GM20431 (cell line): ENCODE data around the gene CCDC13.
"Not testable (repeated sequence)": the region's sequence is repeated elsewhere in the genome, so short reads cannot be mapped to it uniquely, and the experiment has no call there.

ENCODE experiments used
- in situ Hi-C: fragments of 300-500 bp; cut with MseI, MboI; formaldehyde crosslinking; loops from one replicate; pipeline ENCODE4 v1.15.0; 2020; ENCODE audit warnings: low sequenced_read_pairs; ENCODE audit not compliant: unreplicated experiment

The CCDC13 gene

DNA sequence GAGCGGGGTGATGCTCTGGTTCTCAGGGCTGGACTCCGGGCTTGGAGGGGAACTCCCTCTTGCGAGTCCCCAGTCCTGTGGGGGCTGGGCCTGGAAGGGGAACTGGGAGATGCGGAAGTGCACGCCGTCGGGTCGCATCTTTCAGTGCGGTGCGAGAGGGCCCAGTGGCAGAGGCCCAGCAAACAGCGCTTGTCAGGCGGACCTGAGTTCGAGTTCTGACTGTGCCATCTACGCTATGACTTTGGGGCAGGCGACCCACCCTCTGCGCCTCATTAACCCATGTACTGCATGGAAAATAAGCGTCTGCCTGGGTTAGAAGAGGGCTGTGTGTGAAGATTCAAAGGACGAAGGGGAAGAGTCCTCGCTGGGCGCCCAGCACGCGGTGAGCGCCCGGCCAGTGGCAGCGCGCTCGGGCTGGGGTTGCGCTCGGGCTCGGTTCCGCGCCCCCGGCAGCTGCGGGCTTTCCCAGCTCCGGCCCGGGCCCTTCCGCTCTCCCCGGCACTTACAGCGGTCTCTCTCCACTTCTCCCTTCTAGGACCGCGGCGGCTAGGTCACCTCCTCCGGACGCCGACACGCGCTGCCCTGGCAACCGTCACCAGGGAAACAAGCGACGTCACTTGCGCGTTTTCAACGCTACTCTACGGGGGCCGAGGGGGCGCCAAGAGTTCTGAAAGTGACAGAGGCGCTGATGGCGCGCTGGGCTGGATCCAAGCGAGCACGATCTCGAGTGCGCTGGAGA, at the start of gene CCDC13:
CCDC13 (minus strand) TSS at position 584 of the 739 bp plus-strand sequence. CDS start 14,908 bp downstream, outside the sequence.
- in situ Hi-C loops = no loop called here

- in situ Hi-C loops = no loop called here
These were observed 49.8 kb upstream of the CCDC13 start for GRCh38 chr3:42822828-42823227.

- in situ Hi-C loops = no loop called here
These were observed 47.6 kb upstream of the CCDC13 start for GRCh38 chr3:42820746-42821051.

DNA sequence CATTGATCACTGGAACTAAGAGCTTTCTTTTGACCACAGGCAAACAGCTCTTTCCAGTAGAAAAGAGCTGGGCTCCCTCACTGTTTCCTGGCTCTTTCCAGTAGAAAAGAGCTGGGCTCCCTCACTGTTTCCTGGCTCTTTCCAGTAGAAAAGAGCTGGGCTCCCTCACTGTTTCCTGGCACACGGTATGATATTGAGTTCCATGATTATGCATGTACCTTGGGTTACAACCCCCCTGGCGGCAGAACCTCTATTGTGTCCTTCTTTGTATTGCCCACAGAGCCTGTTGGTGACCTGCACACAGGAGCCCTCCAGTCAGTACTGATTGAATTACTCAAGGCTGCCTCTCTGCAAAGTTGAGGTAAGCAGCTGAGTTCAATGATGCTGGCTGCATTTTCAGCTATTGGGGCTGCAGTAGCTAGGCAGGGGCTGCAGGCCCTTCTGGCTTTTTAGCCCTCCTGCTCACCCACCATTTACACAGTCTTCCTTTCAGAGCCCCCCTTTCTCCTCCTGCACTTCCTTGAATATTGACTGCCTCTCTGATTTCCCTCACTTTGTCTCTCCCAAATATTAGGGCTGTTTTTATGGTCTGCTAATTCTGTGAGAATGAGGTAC, 46.4 kb upstream of the CCDC13 start:
- in situ Hi-C loops = no loop called here

DNA sequence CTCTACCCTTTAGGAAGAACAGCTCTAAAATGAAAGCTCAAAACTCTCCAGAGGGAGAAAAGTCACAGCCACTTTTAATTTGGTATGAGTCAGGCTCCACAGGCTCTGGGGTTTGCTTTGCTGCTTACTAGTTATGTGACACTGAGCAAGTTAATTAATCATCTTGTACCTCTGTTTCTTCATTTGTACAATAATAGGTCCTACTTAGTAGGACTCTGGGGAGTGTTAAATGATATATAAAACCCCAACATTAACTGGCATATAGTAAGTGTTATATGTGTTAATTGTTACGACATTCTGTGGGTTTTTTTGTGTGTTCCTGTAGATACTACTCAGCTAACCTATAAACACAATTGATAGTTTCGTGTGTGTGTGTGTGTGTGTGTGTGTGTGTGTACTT, 42.8 kb upstream of the CCDC13 start:
- in situ Hi-C loops = no loop called here

GRCh38 chr3:42814914-42815507, 42.0 kb upstream of the CCDC13 start:
- in situ Hi-C loops = no loop called here

DNA sequence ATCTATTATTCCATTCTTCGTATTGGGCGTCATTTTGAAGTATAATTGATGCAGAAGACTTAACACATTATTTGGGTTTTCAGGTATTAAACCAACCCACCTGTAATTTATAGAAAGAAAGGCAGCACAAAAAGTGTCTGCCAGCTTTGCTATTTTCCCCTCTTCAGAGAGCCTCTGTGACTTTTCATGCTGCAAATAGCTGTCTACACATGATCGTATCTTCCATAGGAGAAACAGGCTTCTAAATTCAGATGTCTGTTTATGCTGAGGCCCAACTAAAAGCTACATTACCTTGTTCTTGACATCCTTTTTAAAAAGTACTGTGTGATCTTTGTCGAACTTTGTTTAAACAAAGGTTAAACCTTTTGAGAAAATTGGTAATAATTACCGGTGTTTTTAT, 41.2 kb upstream of the CCDC13 start:
- in situ Hi-C loops = no loop called here

DNA sequence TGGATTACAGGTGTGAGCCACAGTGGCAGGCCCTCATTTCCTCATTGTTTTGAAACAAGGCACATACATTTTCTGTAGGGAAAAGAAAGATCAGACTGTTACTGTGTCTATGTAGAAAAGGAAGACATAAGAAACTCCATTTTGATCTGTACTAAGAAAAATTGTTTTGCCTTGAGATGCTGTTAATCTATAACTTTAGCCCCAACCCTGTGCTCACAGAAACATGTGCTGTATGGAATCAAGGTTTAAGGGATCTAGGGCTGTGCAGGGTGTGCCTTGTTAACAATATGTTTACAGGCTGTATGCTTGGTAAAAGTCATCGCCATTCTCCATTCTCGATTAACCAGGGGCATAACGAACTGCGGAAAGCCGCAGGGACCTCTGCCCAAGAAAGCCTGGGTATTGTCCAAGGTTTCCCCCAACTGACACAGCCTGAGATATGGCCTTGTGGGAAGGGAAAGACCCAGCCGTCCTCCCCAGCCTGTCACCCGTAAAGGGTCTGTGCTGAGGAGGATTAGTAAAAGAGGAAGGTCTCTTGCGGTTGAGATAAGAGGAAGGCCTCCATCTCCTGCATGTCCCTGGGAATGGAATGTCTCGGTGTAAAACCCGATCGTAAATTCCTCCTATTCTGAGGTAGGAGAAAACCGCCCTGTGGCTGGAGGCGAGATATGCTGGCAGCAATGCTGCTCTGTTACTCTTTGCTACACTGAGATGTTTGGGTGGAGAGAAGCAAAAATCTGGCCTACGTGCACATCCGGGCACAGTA, 38.2 kb upstream of the CCDC13 start:
- in situ Hi-C loops = not testable (repeated sequence)

- in situ Hi-C loops = not testable (repeated sequence)
These were observed 37.7 kb upstream of the CCDC13 start for GRCh38 chr3:42810706-42811105.

DNA sequence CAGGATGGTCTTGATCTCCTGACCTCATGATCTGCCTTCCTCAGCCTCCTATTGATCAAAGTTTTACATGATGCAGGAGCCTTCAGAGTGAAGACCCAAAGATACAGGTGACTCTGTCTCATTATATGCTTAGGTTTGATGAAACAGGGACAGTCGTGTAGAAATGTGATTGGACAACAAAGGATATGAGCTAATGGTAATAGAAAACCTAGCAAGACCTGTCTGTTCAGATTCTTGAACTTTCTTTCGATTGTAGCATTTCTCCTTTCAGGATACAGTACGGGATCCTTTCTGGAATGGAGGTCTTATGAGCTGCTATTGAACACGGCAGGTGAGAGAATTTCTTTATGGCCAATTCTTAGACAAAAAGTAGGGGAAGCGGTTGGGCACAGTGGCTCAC, 36.1 kb upstream of the CCDC13 start, which contains the start of gene ACKR2:
ACKR2 (plus strand) TSS at position 244 of the 400 bp plus-strand sequence. CDS start 55,058 bp downstream, outside the sequence.
- in situ Hi-C loops = no loop called here

GRCh38 chr3:42807929-42808328, 34.9 kb upstream of the CCDC13 start:
- in situ Hi-C loops = no loop called here

DNA sequence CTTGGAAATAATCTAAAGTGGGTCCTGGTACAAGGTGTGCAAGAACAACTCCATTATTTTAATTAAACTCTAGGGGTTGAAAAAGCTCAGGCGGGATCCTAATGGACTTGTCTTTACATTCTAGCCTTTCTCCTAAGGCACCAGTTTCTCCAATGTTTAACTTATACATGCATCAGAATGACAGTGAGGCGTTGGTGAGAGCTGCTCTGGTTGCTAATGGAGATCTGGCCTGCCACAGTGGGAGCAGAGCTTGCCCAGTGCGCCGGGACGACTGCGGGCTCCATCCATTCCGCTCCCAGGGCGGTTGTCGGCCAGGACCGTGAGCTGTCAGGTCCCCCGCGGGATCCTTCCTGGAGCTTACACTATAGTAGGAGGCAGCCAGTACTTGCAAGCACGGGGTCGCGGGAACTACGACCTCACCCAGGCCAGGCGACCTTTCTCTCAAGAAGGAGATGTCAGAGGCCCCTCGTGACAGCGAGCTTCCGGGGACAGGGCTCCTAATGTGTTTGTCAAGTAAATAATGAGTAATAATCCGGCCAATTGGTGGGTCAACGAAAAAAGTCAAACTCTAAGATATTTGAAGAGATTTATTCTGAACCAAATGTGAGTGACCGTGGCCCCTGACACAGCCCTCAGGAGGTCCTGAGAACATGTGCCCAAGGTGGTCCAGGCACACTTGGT, 32.2 kb upstream of the CCDC13 start:
- in situ Hi-C loops = no loop called here

- in situ Hi-C loops = no loop called here
These were observed 31.7 kb upstream of the CCDC13 start for GRCh38 chr3:42804831-42805132.

DNA sequence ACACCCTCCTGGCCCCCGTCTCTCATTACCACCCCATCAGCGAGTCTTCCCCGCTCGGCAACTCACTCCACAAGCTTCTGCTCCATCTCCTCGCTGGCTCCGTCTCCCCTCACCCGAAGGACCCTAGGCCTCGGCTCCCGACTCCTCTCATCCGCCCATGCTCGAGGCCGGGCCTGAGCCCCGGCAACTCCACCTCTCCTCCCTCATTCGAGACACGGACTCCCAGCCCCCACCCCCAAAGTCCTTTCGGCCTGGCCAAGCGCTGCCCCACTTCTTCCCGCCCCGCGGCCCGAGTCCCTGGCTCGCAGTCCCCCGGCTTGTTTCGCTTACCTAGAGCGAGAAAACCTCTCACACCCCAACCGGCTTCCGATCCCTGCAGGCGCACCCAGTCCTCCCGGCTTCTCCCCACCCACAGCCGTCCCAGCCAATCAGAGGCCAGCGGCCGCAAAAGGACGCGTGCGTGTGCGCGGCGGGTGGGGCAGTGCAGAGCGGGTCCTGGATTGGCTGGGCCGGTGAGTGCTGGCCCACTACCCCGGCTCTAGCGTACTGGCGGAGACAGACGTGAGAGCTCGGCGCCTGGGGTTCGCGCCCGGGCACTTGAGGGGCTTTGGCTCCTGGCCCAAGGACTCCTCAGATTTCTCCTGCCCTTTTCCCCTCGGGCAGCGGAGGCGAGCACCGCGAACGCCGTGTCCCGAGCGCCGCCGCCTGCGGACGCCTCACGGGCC, 31.2 kb upstream of the CCDC13 start, which contains the start of gene HIGD1A:
HIGD1A (minus strand) TSS at position 385 of the 725 bp plus-strand sequence. CDS start 10,237 bp downstream, outside the sequence.
- in situ Hi-C loops = no loop called here

GRCh38 chr3:42803414-42804105, 30.5 kb upstream of the CCDC13 start:
- in situ Hi-C loops = no loop called here

DNA sequence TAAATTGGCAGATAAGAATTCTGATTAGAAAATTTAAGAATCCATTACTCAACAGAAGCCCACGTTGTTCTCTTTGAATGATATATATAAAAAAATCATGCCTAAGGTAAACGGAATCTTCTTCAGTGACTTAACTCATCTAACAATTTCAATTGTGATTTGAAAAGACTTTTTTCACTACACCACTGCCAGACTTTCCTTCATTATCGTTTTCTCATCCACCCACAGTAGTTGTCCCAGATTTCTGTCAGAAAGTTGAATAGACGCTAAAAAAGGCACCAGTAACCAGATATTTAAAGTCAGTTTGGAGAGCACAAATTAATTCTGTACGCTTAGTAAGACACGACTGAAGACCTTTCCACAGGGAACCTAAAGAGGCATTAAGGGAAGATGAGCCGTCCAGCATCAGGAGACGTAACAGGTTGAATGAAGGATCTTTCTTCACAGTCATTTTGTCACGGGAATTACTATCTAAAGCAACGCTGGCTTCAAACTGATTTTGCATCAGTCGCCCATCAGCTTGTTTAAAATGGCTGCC, 29.9 kb upstream of the CCDC13 start:
- in situ Hi-C loops = no loop called here

GRCh38 chr3:42801784-42802183, 28.7 kb upstream of the CCDC13 start:
- in situ Hi-C loops = no loop called here

GRCh38 chr3:42801048-42801620, 28.1 kb upstream of the CCDC13 start:
- in situ Hi-C loops = no loop called here
